Fibroblast of pulmonary artery (primary cell): Measurements from ENCODE around the gene UST.
"Not testable (repeated sequence)": the region's sequence is repeated elsewhere in the genome, so short reads cannot be mapped to it uniquely, and the experiment has no call there.

Source experiments
- DNase-seq: peaks from one replicate; pipeline ENCODE4 v3.0.0-alpha.2; 2010; ENCODE audit warnings: low read depth
- H3K4me3 ChIP-seq: replicated peaks from 2 replicates; pipeline ENCODE4 v1.5.1; 2011; ENCODE audit warnings: low read depth, mild to moderate bottlenecking, control low read depth, low read length, moderate library complexity
- CTCF ChIP-seq: IDR thresholded peaks from 2 replicates; pipeline ENCODE4 v1.5.1; 2011; ENCODE audit warnings: mild to moderate bottlenecking, control low read depth, low read length, inconsistent platforms; ENCODE audit errors: missing control alignments

The UST gene

GRCh38 chr6:148907573-148907972 lies 160.7 kb downstream of the UST start:
- DNase-seq = no peak
- TF ChIP-seq CTCF = no peak
- H3K4me3 ChIP-seq = no peak overlapping the region

GRCh38 chr6:148912252-148912651 lies 165.4 kb downstream of the UST start:
- H3K4me3 ChIP-seq = no peak overlapping the region
- TF ChIP-seq CTCF = no peak
- DNase-seq = no peak

- H3K4me3 ChIP-seq = no peak overlapping the region
- no peak for DNase-seq
- TF ChIP-seq CTCF = no peak
Observed at GRCh38 chr6:148915810-148916209, 169.0 kb downstream of the UST start.

- DNase-seq, H3K4me3 ChIP-seq: not testable (repeated sequence)
Observed at GRCh38 chr6:148916485-148916884, 169.7 kb downstream of the UST start.

GRCh38 chr6:148924226-148925012 lies 177.6 kb downstream of the UST start:
- no peak for DNase-seq

GRCh38 chr6:148925701-148926100 lies 178.9 kb downstream of the UST start:
- DNase-seq = no peak
- no peak for TF ChIP-seq CTCF
- no peak overlapping the region for H3K4me3 ChIP-seq

More at GRCh38 chr6:148924226-148925012, 177.6 kb downstream of the UST start:
- TF ChIP-seq CTCF = no peak
- no peak overlapping the region for H3K4me3 ChIP-seq

- TF ChIP-seq CTCF = no peak
- no peak overlapping the region for H3K4me3 ChIP-seq
- DNase-seq = peak; percentile 17
Observed at GRCh38 chr6:148926478-148926877, 179.6 kb downstream of the UST start.
